Lung (tissue), 12 donors: Measurements from ENCODE around the gene NEUROD2. TPM values are rescaled to one million over a fixed set of nuclear protein-coding genes. Genes with fewer than 3 reads are reported as not detected.

Experiments used
- ATAC-seq: fragments of 200-7000 bp; cut with Tn5 transposase; one replicate; pipeline ENCODE4 v1.9.1; 2020; ENCODE audit warnings: moderate number of reproducible peaks; ENCODE audit not compliant: insufficient read depth, low FRiP score
- DNase-seq, 3 donors: peaks; one replicate each; pipeline ENCODE4 v3.0.0-alpha.2; 2013 to 2017
- H3K27ac ChIP-seq, 2 donors: one replicate each; pipeline ENCODE4 v1.5.1; 2013; ENCODE audit warnings: mild to moderate bottlenecking in 2 of 2, moderate library complexity in 2 of 2, control low read depth in 1 of 2, inconsistent platforms in 1 of 2, low read depth in 1 of 2, low read length in 1 of 2
- H3K27me3 ChIP-seq, 3 donors: one replicate each; pipeline ENCODE4 v1.5.1; 2013; ENCODE audit warnings: low read length in 2 of 3; ENCODE audit not compliant: control insufficient read depth in 3 of 3, insufficient read depth in 3 of 3
- H3K36me3 ChIP-seq, 4 donors: one replicate each; pipeline ENCODE4 v1.5.1; 2013; ENCODE audit warnings: low read length in 4 of 4, mild to moderate bottlenecking in 1 of 4, moderate library complexity in 1 of 4; ENCODE audit not compliant: control insufficient read depth in 4 of 4, insufficient read depth in 4 of 4
- H3K4me1 ChIP-seq, 5 donors: one replicate each; pipeline ENCODE4 v1.5.1; 2013; ENCODE audit warnings: low read length in 5 of 5, mild to moderate bottlenecking in 2 of 5, moderate library complexity in 1 of 5; ENCODE audit not compliant: control insufficient read depth in 5 of 5, insufficient read depth in 5 of 5
- H3K4me3 ChIP-seq: one replicate; pipeline ENCODE4 v1.5.1; 2013; ENCODE audit warnings: mild to moderate bottlenecking, control low read depth, moderate library complexity
- H3K9ac ChIP-seq, 2 donors: one replicate each; pipeline ENCODE4 v1.5.1; 2013; ENCODE audit warnings: low read length in 2 of 2, control low read depth in 1 of 2; ENCODE audit not compliant: insufficient read depth in 1 of 2
- H3K9me3 ChIP-seq, 4 donors: one replicate each; pipeline ENCODE4 v1.5.1; 2013; ENCODE audit warnings: low read length in 3 of 4, mild to moderate bottlenecking in 1 of 4, moderate library complexity in 1 of 4; ENCODE audit not compliant: control insufficient read depth in 4 of 4, insufficient read depth in 3 of 4
- CTCF ChIP-seq: IDR thresholded peaks from 2 replicates; pipeline ENCODE4 v1.5.1; 2012; ENCODE audit warnings: mild to moderate bottlenecking; ENCODE audit errors: control extremely low read depth, extremely low read depth
- WGBS, 2 donors: extraction: QIAGEN DNeasy Blood & Tissue Kit; methylation state at CpG; one replicate each; pipeline ENCODE4 v1.1.7; 2013; 5-methylcytosine and 5-hydroxymethylcytosine counted together
- polyA plus RNA-seq, 2 donors: library from polyadenylated mRNA; stranded (reverse); fragments of 200-250 nt; gene quantifications; one replicate each; pipeline ENCODE4 v1.2.1, GENCODE V29; 2013
- total RNA-seq, 2 donors: library from RNA; depleted of rRNA in 1 of 2; stranded (reverse); fragments of >200 nt in 1 of 2; gene quantifications; one replicate each; pipeline ENCODE4 v1.2.1, GENCODE V29; 2014 to 2021
- donor health status: control.
- donor health status: control.
- donor health status: Bipolar disorder and iron deficiency.
- donor health status: healthy.
- donor health status: DM: yes; HTN: yes; CAD: no.

Gene NEUROD2
- total and polyA plus RNA-seq, 4 donors = 0.04 TPM; not detected in 3

DNA sequence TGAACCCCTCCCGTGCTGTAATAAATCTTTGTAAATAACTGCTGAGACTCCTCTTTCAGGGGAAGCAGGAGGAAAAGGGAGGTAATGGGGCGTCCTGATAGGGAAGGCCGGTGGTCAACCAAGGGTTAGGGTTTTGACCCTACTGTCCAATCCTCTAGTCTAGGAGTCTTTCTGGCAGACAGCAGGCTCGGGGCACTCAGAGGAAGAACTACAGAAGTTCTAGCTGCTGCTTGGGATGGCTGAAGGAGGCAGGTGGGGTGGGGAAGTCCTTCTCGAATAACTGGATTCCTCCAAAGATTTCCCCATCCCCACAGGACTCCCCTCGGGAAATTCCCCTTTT is 28.8 kb upstream of the NEUROD2 start:
- Histone ChIP-seq H3K9ac (peak overlapping the region; percentile 53 to 66), H3K27ac (peak overlapping the region; percentile 93 to 97), H3K36me3 (peaks cover 0 to 11% (median 1%) of the 10 kb centered on the region in 4 donors), H3K27me3 (no peaks in the 10 kb centered on the region), H3K4me1 (peaks cover 9 to 30% (median 15%) of the 10 kb centered on the region in 5 donors), H3K9me3 (no peaks in the 10 kb centered on the region), H3K4me3 (peak overlapping the region; percentile 39)
- no peak for ATAC-seq
- no peak for TF ChIP-seq CTCF
- DNase-seq = no peak
- 18 to 23% methylated on average over 6 of the region's 6 CpGs for WGBS, 2 donors

DNA sequence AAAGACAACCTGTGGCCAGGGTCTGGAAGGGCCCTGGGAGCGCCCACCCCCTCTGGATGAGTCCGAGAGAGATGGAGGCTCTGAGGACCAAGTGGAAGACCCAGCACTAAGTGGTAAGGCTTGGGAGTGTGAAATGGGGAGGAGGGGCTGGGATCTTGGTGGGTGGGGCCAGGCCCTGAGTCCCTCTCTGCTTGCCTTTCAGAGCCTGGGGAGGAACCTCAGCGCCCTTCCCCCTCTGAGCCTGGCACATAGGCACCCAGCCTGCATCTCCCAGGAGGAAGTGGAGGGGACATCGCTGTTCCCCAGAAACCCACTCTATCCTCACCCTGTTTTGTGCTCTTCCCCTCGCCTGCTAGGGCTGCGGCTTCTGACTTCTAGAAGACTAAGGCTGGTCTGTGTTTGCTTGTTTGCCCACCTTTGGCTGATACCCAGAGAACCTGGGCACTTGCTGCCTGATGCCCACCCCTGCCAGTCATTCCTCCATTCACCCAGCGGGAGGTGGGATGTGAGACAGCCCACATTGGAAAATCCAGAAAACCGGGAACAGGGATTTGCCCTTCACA is 28.0 kb upstream of the NEUROD2 start:
- Histone ChIP-seq H3K36me3 (peaks cover 0 to 11% (median 1%) of the 10 kb centered on the region in 4 donors), H3K27me3 (no peaks in the 10 kb centered on the region), H3K9me3 (no peaks in the 10 kb centered on the region), H3K4me1 (peaks cover 9 to 28% (median 17%) of the 10 kb centered on the region in 5 donors), H3K9ac (no peak overlapping the region), H3K4me3 (no peak overlapping the region), H3K27ac (no peak overlapping the region)
- DNase-seq (no peak), ATAC-seq (no peak)
- 74 to 91% methylated on average over 8 of the region's 8 CpGs for WGBS, 2 donors
- TF ChIP-seq CTCF = no peak

GRCh38 chr17:39634384-39634871 is 26.7 kb upstream of the NEUROD2 start:
- Histone ChIP-seq H3K4me1 (peaks cover 9 to 26% (median 17%) of the 10 kb centered on the region in 5 donors), H3K4me3 (no peak overlapping the region), H3K27ac (no peak overlapping the region), H3K9me3 (no peaks in the 10 kb centered on the region), H3K9ac (no peak overlapping the region), H3K36me3 (peaks cover 0 to 11% (median 1%) of the 10 kb centered on the region in 4 donors), H3K27me3 (no peaks in the 10 kb centered on the region)
- 50 to 56% methylated on average over 2 of the region's 2 CpGs for WGBS, 2 donors
- DNase-seq (peak in 1 of 3 donors; percentile 51), ATAC-seq (no peak)
- TF ChIP-seq CTCF = peak; percentile 56
